Activated T-helper 17 cell treated with anti-CD3 and anti-CD28 coated beads, Interleukin-2, amount 50 U/mL, for 72 hours (primary cell): ENCODE results near the gene RANBP17. TPM values are rescaled to one million over a fixed set of nuclear protein-coding genes. Genes with fewer than 3 reads are reported as not detected.
"Not testable (repeated sequence)": the region's sequence is repeated elsewhere in the genome, so short reads cannot be mapped to it uniquely, and the experiment has no call there.

ENCODE experiments used
- ATAC-seq: fragments of 150-1000 bp; cut with Tn5 transposase; replicated peaks from 2 replicates; pipeline ENCODE4 v1.10.0; 2021; ENCODE audit warnings: mild to moderate bottlenecking, moderate library complexity
- H3K27ac Mint-ChIP-seq: one replicate; pipeline ENCODE4 v1.8.0; 2022; ENCODE audit warnings: mixed read lengths
- H3K27me3 Mint-ChIP-seq: one replicate; pipeline ENCODE4 v1.8.0; 2022; ENCODE audit warnings: mixed read lengths
- H3K36me3 Mint-ChIP-seq: one replicate; pipeline ENCODE4 v1.8.0; 2022; ENCODE audit warnings: low read depth, mild to moderate bottlenecking, mixed read lengths
- H3K4me1 Mint-ChIP-seq: one replicate; pipeline ENCODE4 v1.8.0; 2022; ENCODE audit warnings: mixed read lengths
- H3K4me3 Mint-ChIP-seq: one replicate; pipeline ENCODE4 v1.8.0; 2022; ENCODE audit warnings: mild to moderate bottlenecking, mixed read lengths
- H3K9me3 Mint-ChIP-seq: one replicate; pipeline ENCODE4 v1.8.0; 2022; ENCODE audit warnings: mixed read lengths
- total RNA-seq, 2 donors: library from RNA; stranded (reverse); gene quantifications; one replicate each; pipeline ENCODE4 v1.2.3, GENCODE V29; 2022

Gene RANBP17
- not detected for total RNA-seq

DNA sequence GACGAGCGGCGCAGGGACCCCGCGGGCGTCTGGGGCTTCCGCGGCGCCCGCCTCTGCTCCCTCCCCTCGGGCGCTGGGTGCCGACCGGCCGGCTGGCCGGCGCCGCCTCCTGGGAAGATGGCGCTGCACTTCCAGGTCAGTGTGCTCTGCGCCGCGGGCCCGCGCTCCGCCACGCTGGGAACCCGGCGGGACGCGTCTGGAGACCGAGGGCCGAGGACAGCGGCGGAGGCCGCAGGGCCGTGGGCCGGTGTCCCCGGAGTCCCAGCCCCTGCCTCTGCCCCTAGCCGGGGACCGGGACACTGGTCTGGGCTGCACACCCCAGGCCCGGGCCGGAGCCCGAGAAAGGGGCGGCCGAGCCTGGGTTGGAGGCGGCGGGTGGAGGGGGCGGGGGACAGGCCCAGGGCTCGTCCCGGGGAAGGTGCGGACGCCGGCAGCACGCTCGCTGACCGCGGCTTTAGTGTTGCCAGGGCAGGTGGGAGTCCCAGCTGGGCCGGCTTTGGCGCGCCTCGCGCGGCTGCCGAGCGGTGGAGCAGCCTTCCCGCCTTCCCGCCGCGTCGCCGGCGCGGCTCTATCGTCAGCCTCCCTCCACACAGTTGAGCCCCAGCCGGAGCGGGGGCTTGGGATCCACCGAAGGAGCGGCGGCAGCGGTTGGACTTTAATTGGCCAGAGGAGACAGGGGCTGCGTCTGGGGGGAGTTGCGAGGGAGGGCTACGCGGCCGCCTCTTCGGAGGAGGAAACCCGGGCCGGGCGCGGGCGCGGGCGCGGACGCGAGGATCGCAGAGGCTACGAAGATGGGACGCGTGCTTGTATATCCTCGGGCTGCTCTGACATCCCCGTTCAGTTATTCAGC lies at the start of gene RANBP17:
TSS of gene RANBP17 (plus strand) at position 102 of the 850 bp plus-strand sequence.
- H3K4me3 Mint-ChIP-seq: no peak within 1 kb of the TSS
- peaks cover 24% of the 10 kb centered on the region for H3K9me3 Mint-ChIP-seq
- H3K4me1 Mint-ChIP-seq: no peaks in the 10 kb centered on the region
- H3K27ac Mint-ChIP-seq: no peak within 1 kb of the TSS
- ATAC-seq: no peak
- H3K36me3 Mint-ChIP-seq: peaks cover 11% of the 10 kb centered on the region
- H3K27me3 Mint-ChIP-seq: peaks cover 40% of the 10 kb centered on the region

DNA sequence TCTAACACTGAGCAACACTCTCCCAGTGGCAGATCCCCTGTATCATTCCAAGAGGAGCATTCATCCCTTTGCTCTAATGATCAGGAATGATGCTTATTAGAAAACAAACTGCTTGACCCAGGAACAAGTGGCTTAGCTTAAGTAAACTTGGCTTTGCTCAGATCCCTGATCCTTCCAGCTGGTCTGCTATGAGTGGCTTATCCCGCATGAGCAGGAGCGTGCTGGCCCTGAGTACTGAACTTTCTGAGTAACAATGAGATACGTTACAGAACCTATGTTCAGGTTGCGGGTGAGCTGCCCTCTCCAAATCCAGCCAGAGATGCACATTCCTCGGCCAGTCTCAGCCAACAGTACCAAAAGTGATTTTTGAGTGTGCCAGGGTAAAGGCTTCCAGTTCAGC lies 48.6 kb upstream of the RANBP17 start:
- no peaks in the 10 kb centered on the region for H3K4me1 Mint-ChIP-seq
- H3K27ac Mint-ChIP-seq: no peak overlapping the region
- no peaks in the 10 kb centered on the region for H3K36me3 Mint-ChIP-seq
- no peaks in the 10 kb centered on the region for H3K9me3 Mint-ChIP-seq
- ATAC-seq: no peak
- no peak overlapping the region for H3K4me3 Mint-ChIP-seq
- peaks cover 10% of the 10 kb centered on the region for H3K27me3 Mint-ChIP-seq

DNA sequence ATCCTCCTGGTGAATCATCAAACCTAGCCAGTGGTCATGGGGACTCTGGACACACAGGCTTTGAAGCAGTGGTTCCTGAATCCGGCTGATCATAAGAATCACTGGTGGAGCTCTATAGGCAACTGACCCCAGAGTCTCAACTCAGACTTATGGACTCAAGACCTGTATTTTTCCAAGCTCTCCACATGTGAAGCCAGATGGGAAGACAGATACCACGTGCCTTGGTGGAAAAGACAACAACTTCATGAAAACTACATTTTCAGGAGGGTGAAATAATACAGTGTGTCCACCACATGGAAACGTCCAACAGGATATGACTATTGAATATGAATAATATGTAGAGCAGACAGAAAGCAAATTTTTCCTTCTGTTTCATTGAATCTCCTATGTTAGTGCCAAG lies 44.6 kb upstream of the RANBP17 start:
- Mint-ChIP-seq H3K4me1 (no peaks in the 10 kb centered on the region), H3K36me3 (no peaks in the 10 kb centered on the region), H3K27ac (no peak overlapping the region), H3K4me3 (no peak overlapping the region), H3K27me3 (peaks cover 4% of the 10 kb centered on the region), H3K9me3 (no peaks in the 10 kb centered on the region)
- no peak for ATAC-seq

DNA sequence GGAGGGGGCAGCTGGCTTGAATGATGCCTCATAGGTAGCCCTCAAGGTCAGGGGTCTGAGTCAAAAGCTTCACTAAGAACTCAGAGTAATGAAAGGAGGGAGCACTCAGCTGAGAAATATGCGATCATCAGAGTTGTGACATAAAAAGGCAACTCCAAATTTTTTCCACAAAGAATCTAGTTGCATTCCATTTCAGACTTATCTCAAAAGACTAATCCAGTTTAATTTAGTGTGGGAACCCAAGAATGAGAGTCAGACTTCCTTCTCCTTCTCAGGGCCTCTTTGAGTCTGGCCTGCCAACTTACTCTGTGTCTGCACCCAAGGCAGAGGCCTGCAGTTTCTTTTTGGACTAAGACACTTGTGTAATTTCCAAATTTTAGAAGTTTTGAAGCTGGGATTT lies 43.6 kb upstream of the RANBP17 start:
- Mint-ChIP-seq H3K4me3 (no peak overlapping the region), H3K27me3 (no peaks in the 10 kb centered on the region), H3K36me3 (no peaks in the 10 kb centered on the region), H3K27ac (no peak overlapping the region), H3K4me1 (no peaks in the 10 kb centered on the region), H3K9me3 (no peaks in the 10 kb centered on the region)
- ATAC-seq: no peak

DNA sequence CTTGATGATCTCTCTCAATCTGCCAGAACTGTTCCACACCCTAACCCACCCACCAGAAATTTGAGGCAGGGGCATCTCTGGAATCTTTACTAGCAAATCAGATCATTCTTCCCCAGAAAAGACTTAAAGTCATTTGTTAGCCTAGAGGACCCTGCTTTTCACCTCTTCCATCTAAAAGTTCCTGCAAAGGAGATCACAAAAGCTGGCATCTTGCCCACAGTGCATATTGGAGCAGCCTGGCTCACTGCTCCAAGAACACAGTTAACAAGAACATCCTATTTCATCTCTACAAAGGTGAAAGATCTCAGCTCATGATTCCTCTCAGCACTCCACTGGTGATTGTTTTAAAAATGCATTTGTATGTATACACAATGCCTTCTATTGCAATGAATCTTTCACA lies 42.0 kb upstream of the RANBP17 start:
- no peak for ATAC-seq
- no peaks in the 10 kb centered on the region for H3K36me3 Mint-ChIP-seq
- H3K27me3 Mint-ChIP-seq: no peaks in the 10 kb centered on the region
- H3K9me3 Mint-ChIP-seq: no peaks in the 10 kb centered on the region
- H3K27ac Mint-ChIP-seq: no peak overlapping the region
- H3K4me3 Mint-ChIP-seq: no peak overlapping the region
- no peaks in the 10 kb centered on the region for H3K4me1 Mint-ChIP-seq

DNA sequence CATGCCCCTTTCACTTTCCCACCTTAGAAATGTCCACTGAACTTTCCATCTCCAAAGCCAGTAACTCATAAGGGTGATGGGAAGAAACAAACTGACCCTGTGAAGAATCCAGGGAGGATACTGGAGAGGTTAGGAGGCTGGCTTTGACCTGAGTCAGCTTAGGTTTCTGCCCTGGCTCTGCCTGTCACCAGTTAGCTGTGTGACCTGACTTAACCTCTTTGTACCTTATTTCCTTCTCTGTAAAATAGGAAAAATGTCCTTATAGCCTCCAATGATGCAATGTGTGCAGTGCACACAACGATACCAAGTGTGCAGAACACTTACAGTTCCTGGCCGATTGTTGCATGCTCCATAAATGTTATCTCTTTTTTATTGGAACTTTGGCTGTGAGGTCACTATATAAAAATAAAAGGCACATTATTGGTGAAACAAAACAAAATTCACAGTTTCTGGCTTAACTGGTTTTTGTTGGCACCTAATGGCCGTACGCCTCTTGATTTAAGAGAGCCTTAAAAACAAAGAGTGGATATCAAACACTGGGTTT lies 40.5 kb upstream of the RANBP17 start:
- Mint-ChIP-seq H3K27ac (no peak overlapping the region), H3K9me3 (no peaks in the 10 kb centered on the region), H3K27me3 (no peaks in the 10 kb centered on the region), H3K36me3 (no peaks in the 10 kb centered on the region), H3K4me1 (no peaks in the 10 kb centered on the region), H3K4me3 (no peak overlapping the region)
- no peak for ATAC-seq

DNA sequence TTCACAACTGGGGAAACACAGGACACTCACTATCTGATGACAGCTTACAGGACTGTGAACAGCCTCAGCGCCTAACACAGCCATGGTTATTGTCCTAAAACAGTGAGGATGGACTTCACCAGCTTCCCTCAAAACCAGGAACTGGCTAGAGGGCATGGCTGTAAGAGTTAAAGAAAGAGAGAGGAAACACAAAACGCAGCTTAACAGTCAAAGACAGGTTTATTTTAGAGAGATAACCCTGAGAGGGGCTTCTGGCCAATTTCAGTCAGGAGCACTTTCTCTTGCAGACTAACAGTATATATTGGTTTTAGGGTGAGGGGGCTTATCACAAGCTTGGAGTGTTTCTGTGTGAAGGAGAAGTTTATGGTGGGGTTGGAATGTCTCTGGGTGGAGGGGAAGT lies 35.7 kb upstream of the RANBP17 start:
- H3K4me1 Mint-ChIP-seq: no peaks in the 10 kb centered on the region
- H3K27ac Mint-ChIP-seq: no peak overlapping the region
- H3K27me3 Mint-ChIP-seq: no peaks in the 10 kb centered on the region
- ATAC-seq: no peak
- H3K36me3 Mint-ChIP-seq: no peaks in the 10 kb centered on the region
- no peak overlapping the region for H3K4me3 Mint-ChIP-seq
- H3K9me3 Mint-ChIP-seq: no peaks in the 10 kb centered on the region

DNA sequence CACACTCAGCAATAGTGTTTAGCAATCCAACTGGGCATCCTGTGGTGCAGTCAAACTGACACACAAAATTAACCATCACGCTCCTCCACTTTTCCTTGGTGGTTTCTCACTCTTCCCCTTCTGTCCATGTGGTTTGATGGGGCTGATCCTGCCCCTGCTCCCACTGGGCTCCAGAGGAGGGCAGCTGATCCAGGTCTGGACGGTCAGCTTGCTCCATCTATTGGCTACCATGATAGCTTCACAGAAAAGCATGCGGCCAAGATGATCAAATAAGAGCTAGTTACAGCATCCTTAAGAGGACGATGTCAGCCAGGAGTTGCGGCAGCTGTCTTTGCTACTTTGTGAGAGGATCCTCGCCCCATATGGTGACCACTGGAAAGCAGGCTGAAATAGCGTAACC lies 29.6 kb upstream of the RANBP17 start:
- H3K4me3 Mint-ChIP-seq: no peak overlapping the region
- no peaks in the 10 kb centered on the region for H3K4me1 Mint-ChIP-seq
- no peak for ATAC-seq
- H3K27ac Mint-ChIP-seq: no peak overlapping the region
- peaks cover 3% of the 10 kb centered on the region for H3K9me3 Mint-ChIP-seq
- H3K27me3 Mint-ChIP-seq: peaks cover 4% of the 10 kb centered on the region
- no peaks in the 10 kb centered on the region for H3K36me3 Mint-ChIP-seq

DNA sequence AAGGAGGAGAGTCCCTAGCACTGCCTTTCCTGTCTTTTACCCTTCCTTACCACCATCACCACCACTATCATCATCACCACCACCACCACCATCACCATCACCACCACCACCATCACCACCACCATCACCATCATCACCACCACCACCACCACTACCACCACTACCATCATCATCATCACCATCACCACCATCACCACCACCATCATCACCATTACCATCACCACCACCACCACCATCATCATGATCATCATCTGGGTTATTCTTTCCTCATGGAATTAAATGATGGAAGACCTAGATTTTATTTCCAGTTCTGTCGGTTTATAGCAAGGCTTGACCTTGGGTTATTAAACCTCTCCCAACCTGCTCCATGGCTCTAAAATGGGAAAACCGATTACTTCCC lies 27.8 kb upstream of the RANBP17 start:
- not testable (repeated sequence) for ATAC-seq, H3K4me1 Mint-ChIP-seq, H3K9me3 Mint-ChIP-seq, H3K36me3 Mint-ChIP-seq, H3K27ac Mint-ChIP-seq, H3K27me3 Mint-ChIP-seq, H3K4me3 Mint-ChIP-seq

DNA sequence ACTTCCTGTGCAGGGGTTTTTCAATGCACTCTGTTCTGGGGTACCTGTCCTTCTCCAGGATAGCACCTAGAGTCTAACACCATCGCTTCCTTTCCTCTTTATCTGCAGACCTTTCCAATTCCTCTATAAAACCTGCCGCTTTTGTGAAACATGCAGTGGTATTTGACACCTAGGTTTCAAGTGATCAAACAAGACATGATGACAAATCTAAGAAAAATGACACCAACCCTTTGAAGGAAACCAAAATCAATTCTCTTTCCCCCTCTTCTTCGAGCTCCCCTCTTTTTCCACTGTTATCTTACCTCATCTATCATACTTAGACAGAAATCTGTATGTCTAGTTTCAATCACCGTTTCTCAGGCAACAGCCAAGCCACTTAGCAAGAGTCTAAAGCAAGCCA lies 25.6 kb upstream of the RANBP17 start:
- no peak overlapping the region for H3K27ac Mint-ChIP-seq
- peaks cover 3% of the 10 kb centered on the region for H3K9me3 Mint-ChIP-seq
- H3K4me1 Mint-ChIP-seq: no peaks in the 10 kb centered on the region
- ATAC-seq: no peak
- H3K4me3 Mint-ChIP-seq: no peak overlapping the region
- no peaks in the 10 kb centered on the region for H3K36me3 Mint-ChIP-seq
- H3K27me3 Mint-ChIP-seq: peaks cover 4% of the 10 kb centered on the region

DNA sequence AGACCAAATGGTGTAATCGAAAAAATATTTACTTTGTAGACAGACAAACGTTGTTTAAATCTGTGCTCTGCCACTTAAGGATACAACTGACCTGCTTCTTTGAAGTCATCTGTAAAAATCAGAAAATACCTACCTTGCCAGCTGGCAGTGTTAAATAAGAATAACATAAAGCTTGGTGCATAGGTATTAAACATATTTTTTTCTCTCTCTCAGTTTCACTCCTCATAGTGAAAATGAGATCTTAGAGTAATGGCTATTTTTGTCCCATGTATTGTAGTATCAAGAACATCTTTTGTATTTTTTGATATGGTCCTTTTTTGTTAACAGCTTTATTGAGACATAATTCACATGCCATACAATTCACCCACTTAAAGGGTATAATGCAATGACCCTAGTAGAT lies 17.9 kb upstream of the RANBP17 start:
- Mint-ChIP-seq H3K27me3 (peaks cover 13% of the 10 kb centered on the region), H3K4me1 (no peaks in the 10 kb centered on the region), H3K4me3 (no peak overlapping the region), H3K27ac (no peak overlapping the region), H3K36me3 (no peaks in the 10 kb centered on the region), H3K9me3 (no peaks in the 10 kb centered on the region)
- ATAC-seq: no peak

DNA sequence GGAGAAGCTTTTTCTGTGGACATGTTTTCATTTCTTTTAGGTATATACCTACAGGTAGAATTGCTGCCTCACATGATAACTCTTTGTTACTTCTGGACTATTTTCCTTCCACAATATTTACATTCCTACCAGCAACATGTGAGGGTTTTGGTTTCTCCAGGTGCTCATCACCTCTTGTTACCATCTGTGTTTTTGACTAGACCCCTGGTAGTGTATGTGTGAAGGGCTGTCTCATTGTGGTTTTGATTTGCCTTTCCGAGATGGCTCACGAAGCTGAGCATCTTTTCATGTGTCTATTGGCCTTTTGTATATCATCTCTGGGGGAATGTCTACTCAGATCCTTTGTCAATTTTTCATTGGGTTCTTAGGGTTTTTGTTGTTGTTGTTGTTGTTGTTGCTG lies 17.2 kb upstream of the RANBP17 start:
- no peaks in the 10 kb centered on the region for H3K9me3 Mint-ChIP-seq
- no peak overlapping the region for H3K27ac Mint-ChIP-seq
- no peak for ATAC-seq
- no peaks in the 10 kb centered on the region for H3K4me1 Mint-ChIP-seq
- peaks cover 13% of the 10 kb centered on the region for H3K27me3 Mint-ChIP-seq
- no peaks in the 10 kb centered on the region for H3K36me3 Mint-ChIP-seq
- H3K4me3 Mint-ChIP-seq: no peak overlapping the region

DNA sequence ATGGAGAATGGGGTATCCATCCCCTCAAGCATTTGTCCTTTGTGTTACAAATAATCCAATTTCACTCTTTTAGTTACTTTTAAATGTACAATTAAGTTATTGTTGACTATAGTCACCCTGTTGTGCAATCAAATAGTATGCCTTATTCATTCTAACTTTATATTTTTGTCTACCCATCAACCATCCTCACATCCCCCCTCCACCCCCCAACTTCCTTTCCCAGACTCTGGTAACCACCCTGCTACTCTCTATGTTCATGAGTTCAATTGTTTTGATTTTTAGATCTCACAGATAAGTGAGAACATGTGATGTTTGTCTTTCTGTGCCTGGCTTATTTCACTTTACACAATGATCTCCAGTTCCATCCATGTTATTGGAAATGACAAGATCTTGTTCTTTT lies 15.4 kb upstream of the RANBP17 start:
- no peak overlapping the region for H3K27ac Mint-ChIP-seq
- H3K9me3 Mint-ChIP-seq: no peaks in the 10 kb centered on the region
- H3K36me3 Mint-ChIP-seq: no peaks in the 10 kb centered on the region
- H3K4me1 Mint-ChIP-seq: no peaks in the 10 kb centered on the region
- peaks cover 13% of the 10 kb centered on the region for H3K27me3 Mint-ChIP-seq
- no peak for ATAC-seq
- H3K4me3 Mint-ChIP-seq: no peak overlapping the region

DNA sequence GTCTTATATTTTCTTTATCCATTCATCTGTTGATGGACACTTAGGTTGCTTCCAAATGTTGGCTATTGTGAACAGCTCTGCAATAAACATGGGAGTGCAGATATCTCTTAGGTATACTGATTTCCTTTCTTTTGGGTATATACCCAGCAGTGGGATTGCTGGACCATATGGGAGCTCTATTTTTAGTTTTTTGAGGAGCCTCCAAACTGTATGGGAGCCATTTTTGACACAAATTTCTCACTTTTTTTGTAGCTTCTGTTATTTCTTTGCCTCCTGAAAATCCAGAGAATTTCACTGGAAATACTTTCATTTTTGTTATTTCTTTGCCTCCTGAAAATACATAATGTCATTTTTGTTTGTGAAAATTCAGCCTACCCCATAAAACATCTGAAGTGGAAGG lies 15.0 kb upstream of the RANBP17 start:
- peaks cover 13% of the 10 kb centered on the region for H3K27me3 Mint-ChIP-seq
- H3K9me3 Mint-ChIP-seq: no peaks in the 10 kb centered on the region
- H3K27ac Mint-ChIP-seq: no peak overlapping the region
- H3K4me3 Mint-ChIP-seq: no peak overlapping the region
- no peaks in the 10 kb centered on the region for H3K36me3 Mint-ChIP-seq
- no peaks in the 10 kb centered on the region for H3K4me1 Mint-ChIP-seq
- no peak for ATAC-seq

DNA sequence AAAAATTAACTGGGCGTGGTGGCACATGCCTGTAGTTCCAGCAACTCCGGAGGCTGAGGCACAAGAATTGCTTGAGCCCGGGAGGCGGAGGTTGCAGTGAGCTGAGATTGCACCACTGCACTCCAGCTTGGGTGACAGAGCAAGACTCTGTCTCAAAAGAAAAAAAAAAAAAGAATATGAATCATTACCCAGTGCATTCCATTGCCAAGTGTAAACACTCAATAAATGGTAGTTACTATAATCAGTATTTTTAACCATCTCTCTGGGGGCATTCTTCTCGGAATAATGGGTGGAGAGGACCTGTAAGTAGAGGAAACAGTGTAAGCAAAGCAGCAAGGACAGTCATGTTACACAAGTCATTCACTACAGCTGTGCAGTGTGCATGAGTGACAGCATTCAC lies 13.8 kb upstream of the RANBP17 start:
- no peak for ATAC-seq
- Mint-ChIP-seq H3K27ac (no peak overlapping the region), H3K4me3 (no peak overlapping the region), H3K9me3 (no peaks in the 10 kb centered on the region), H3K36me3 (no peaks in the 10 kb centered on the region), H3K27me3 (peaks cover 13% of the 10 kb centered on the region), H3K4me1 (no peaks in the 10 kb centered on the region)
